HG03342 (cell line): Measurements from ENCODE around the gene CYFIP1.

Experiments
- ATAC-seq: cut with Tn5 transposase; IDR thresholded peaks from one replicate; pipeline ENCODE4 v1.9.1; 2021; ENCODE audit warnings: mild to moderate bottlenecking, moderate library complexity; ENCODE audit not compliant: unreplicated experiment

Gene CYFIP1

GRCh38 chr15:22891426-22892210 lies 88.5 kb downstream of the CYFIP1 start:
- no peak for ATAC-seq

GRCh38 chr15:22890296-22890695 lies 89.9 kb downstream of the CYFIP1 start:
- no peak for ATAC-seq

- no peak for ATAC-seq
Observed at GRCh38 chr15:22889146-22889818, 90.9 kb downstream of the CYFIP1 start.

GRCh38 chr15:22888120-22888859 lies 91.9 kb downstream of the CYFIP1 start:
- ATAC-seq = no peak

- no peak for ATAC-seq
Observed at GRCh38 chr15:22887157-22887951, 92.8 kb downstream of the CYFIP1 start.

- ATAC-seq = no peak
Observed at GRCh38 chr15:22885120-22885519, 95.0 kb downstream of the CYFIP1 start.

GRCh38 chr15:22884344-22884743 lies 95.8 kb downstream of the CYFIP1 start:
- ATAC-seq = no peak

- no peak for ATAC-seq
Observed at GRCh38 chr15:22883196-22883595, 97.0 kb downstream of the CYFIP1 start.

GRCh38 chr15:22881739-22882440 lies 98.3 kb downstream of the CYFIP1 start:
- no peak for ATAC-seq

- ATAC-seq = no peak
Observed at GRCh38 chr15:22880981-22881738, 99.0 kb downstream of the CYFIP1 start.

GRCh38 chr15:22880068-22880980 lies 99.8 kb downstream of the CYFIP1 start:
- ATAC-seq = no peak

- ATAC-seq = no peak
Observed at GRCh38 chr15:22878103-22878502, 102.1 kb downstream of the CYFIP1 start.

GRCh38 chr15:22877607-22878006 lies 102.6 kb downstream of the CYFIP1 start:
- ATAC-seq = no peak

- no peak for ATAC-seq
Observed at GRCh38 chr15:22877117-22877516, 103.1 kb downstream of the CYFIP1 start.

GRCh38 chr15:22874966-22875365 lies 105.2 kb downstream of the CYFIP1 start:
- ATAC-seq = no peak

- no peak for ATAC-seq
Observed at GRCh38 chr15:22874256-22874655, 105.9 kb downstream of the CYFIP1 start.

GRCh38 chr15:22873841-22874240 lies 106.3 kb downstream of the CYFIP1 start:
- no peak for ATAC-seq

- ATAC-seq = no peak
Observed at GRCh38 chr15:22872936-22873701, 107.0 kb downstream of the CYFIP1 start.
